K562 (cell line): ENCODE results near the gene CISTR. TPM values are rescaled to one million over a fixed set of nuclear protein-coding genes. Genes with fewer than 3 reads are reported as not detected.

Source experiments
- ATAC-seq: fragments of 200-7000 bp; cut with Tn5 transposase; 3 replicates; pipeline ENCODE4 v1.9.1; 2020; ENCODE audit warnings: moderate library complexity
- BruUV-seq: library from RNA; stranded (reverse); fragments of 400-500 nt; replicated peaks from 2 replicates; lab custom pipeline; 2021; lab: Mats Ljungman, UMichigan
- CTCF ChIA-PET: fragments of 300-600 bp; formaldehyde crosslinking; extraction: SDS; loops from one replicate; lab custom pipeline; 2021; ENCODE audit warnings: low intra/inter-chr PET ratio; lab: Yijun Ruan, JAX
- POLR2A ChIA-PET: fragments of 300-600, 350-650 bp; sonication (Branson Sonifier 250); formaldehyde crosslinking; extraction: SDS; loops from one replicate; lab custom pipeline; 2021; ENCODE audit warnings: antibody characterized with exemption, inconsistent platforms; lab: Yijun Ruan, JAX
- DNase-seq, 4 experiments: peaks; one replicate each; pipeline versions ENCODE4 v3.0.0 to v3.0.0-alpha.2; 2011 to 2018; ENCODE audit warnings: low spot score in 3 of 4, mixed read lengths in 3 of 4; ENCODE audit errors: extremely low read depth in 1 of 4
- FAIRE-seq: peaks from 2 replicates; lab custom pipeline; 2011; peaks lifted over from hg19 to GRCh38; lab: Jason Lieb, UNC
- H2AFZ ChIP-seq: 2 replicates; pipeline ENCODE4 v1.6.0; 2011; ENCODE audit warnings: low read depth, low read length, control low read depth, inconsistent platforms
- H3K27ac ChIP-seq: fragments of 200-600 bp; 3 replicates; pipeline ENCODE4 v1.8.0; 2011; ENCODE audit warnings: low read depth, mild to moderate bottlenecking, control low read depth, inconsistent platforms, low read length, moderate library complexity, mixed read lengths; ENCODE audit errors: extremely low read depth
- H3K27me3 ChIP-seq, 2 experiments: fragments of 300-600 bp in 1 of 2; 2 replicates in 1 of 2; 3 replicates in 1 of 2; pipeline versions ENCODE4 v1.6.0 to v1.8.0; 2011; ENCODE audit warnings: inconsistent platforms in 2 of 2, low read length in 2 of 2, mild to moderate bottlenecking in 1 of 2, mixed read lengths in 1 of 2, moderate library complexity in 1 of 2; ENCODE audit not compliant: control insufficient read depth in 2 of 2, insufficient read depth in 2 of 2
- H3K36me3 ChIP-seq: fragments of 300-600 bp; 3 replicates; pipeline ENCODE4 v1.8.0; 2011; ENCODE audit warnings: mild to moderate bottlenecking, low read length, inconsistent platforms; ENCODE audit not compliant: control insufficient read depth, insufficient read depth
- H3K4me1 ChIP-seq, 2 experiments: fragments of 200-600 bp in 1 of 2; replicated peaks in 1 of 2; 2 replicates in 1 of 2; 3 replicates in 1 of 2; pipeline versions ENCODE4 v1.5.1 to v1.8.0; 2011; ENCODE audit warnings: inconsistent platforms in 2 of 2, low read length in 2 of 2, mild to moderate bottlenecking in 1 of 2, mixed read lengths in 1 of 2, moderate library complexity in 1 of 2; ENCODE audit not compliant: control insufficient read depth in 2 of 2, insufficient read depth in 2 of 2
- H3K4me2 ChIP-seq: 2 replicates; pipeline ENCODE4 v1.6.1; 2011; ENCODE audit warnings: low read length, control low read depth, inconsistent platforms, mixed read lengths; ENCODE audit not compliant: insufficient read depth
- H3K4me3 ChIP-seq: fragments of 200-600 bp; sonication (generic), shearing (Covaris generic); 2 replicates; pipeline ENCODE4 v1.5.1; 2016; ENCODE audit warnings: control low read depth, inconsistent platforms
- H3K79me2 ChIP-seq: fragments of 200-600 bp; 3 replicates; pipeline ENCODE4 v1.8.0; 2011; ENCODE audit warnings: low read length, inconsistent platforms; ENCODE audit not compliant: control insufficient read depth, insufficient read depth
- H3K9ac ChIP-seq, 2 experiments: 2 replicates each; pipeline versions ENCODE4 v1.6.0 to v1.6.1; 2011; ENCODE audit warnings: low read depth in 2 of 2, low read length in 2 of 2, control low read depth in 1 of 2, inconsistent platforms in 1 of 2, mild to moderate bottlenecking in 1 of 2, mixed read lengths in 1 of 2; ENCODE audit not compliant: insufficient read depth in 1 of 2
- H3K9me1 ChIP-seq: one replicate; pipeline ENCODE4 v1.6.0; 2011; ENCODE audit warnings: inconsistent platforms, mild to moderate bottlenecking, low read length, moderate library complexity; ENCODE audit not compliant: control insufficient read depth, insufficient read depth
- H3K9me3 ChIP-seq: replicated peaks from 2 replicates; pipeline ENCODE4 v1.5.1; 2011; ENCODE audit warnings: low read depth, low read length, inconsistent platforms; ENCODE audit not compliant: control insufficient read depth, insufficient read depth
- H4K20me1 ChIP-seq: replicated peaks from 2 replicates; pipeline ENCODE4 v1.6.1; 2011; ENCODE audit warnings: low read length, inconsistent platforms, mixed read lengths; ENCODE audit not compliant: control insufficient read depth, insufficient read depth
- JUN ChIP-seq, 2 experiments: sonication (generic) in 1 of 2; formaldehyde crosslinking in 1 of 2; IDR thresholded peaks; 2 replicates each; pipeline versions ENCODE4 v1.6.1 to v1.8.0; 2012 to 2022; ENCODE audit warnings: borderline replicate concordance in 2 of 2, mild to moderate bottlenecking in 2 of 2, improper control_type of control experiment in 1 of 2, low read depth in 1 of 2, low read length in 1 of 2, missing genetic modification reagents in 1 of 2
- SMARCA4 ChIP-seq: fragments of 450-650 bp; IDR thresholded peaks from 2 replicates; pipeline ENCODE4 v1.6.1; 2016
- SP1 ChIP-seq: sonication (generic); formaldehyde crosslinking; IDR thresholded peaks from 2 replicates; pipeline ENCODE4 v1.8.1; 2022; ENCODE audit warnings: mild to moderate bottlenecking, missing genetic modification reagents
- TFE3 ChIP-seq: fragments of 450-650 bp; formaldehyde crosslinking; IDR thresholded peaks from 2 replicates; pipeline ENCODE4 v1.4.0; 2020; ENCODE audit warnings: mild to moderate bottlenecking, mixed read lengths
- ZFX ChIP-seq: sonication (generic); formaldehyde crosslinking; IDR thresholded peaks from 2 replicates; pipeline ENCODE4 v1.8.0; 2022; ENCODE audit warnings: mild to moderate bottlenecking, missing genetic modification reagents, moderate library complexity
- ZNF184 ChIP-seq: sonication (generic); formaldehyde crosslinking; IDR thresholded peaks from 2 replicates; pipeline ENCODE4 v1.5.0; 2020; ENCODE audit warnings: missing genetic modification reagents
- ZNF696 ChIP-seq: fragments of 250-450 bp; sonication (Bioruptor Pico); conservative IDR thresholded peaks from 2 replicates; pipeline ENCODE4 v1.4.0; 2020; ENCODE audit warnings: mild to moderate bottlenecking, moderate library complexity
- ZNF75A ChIP-seq: fragments of 450-650 bp; formaldehyde crosslinking; IDR thresholded peaks from 2 replicates; pipeline ENCODE4 v1.4.0; 2020; ENCODE audit warnings: mild to moderate bottlenecking
- in situ Hi-C: fragments of 300-500 bp; cut with MboI; formaldehyde crosslinking; loops from 4 replicates; pipeline ENCODE4 v1.15.0; 2018; ENCODE audit warnings: inconsistent platforms, mixed read lengths
- intact Hi-C: fragments of 100-400 bp; cut with micrococcal nuclease; formaldehyde crosslinking; loops from 2 replicates; pipeline ENCODE4 v1.14.2; 2022
- polyA plus RNA-seq, 8 experiments: library from polyadenylated mRNA; depleted of rRNA in 4 of 8; stranded (reverse) in 5 of 8; unstranded in 3 of 8; fragments of >200 nt; fragmentation: Nextera tagmentation in 2 of 8; fragmentation: Illumina TruSeq in 1 of 8; extraction: Ambion mirVana in 2 of 8; extraction: Trizol in 1 of 8; gene quantifications; 2 replicates each; pipeline versions ENCODE4 v1.2.1 to v1.2.3, GENCODE V29; 2011 to 2014; ENCODE audit warnings: inconsistent platforms in 1 of 8, missing spikeins in 1 of 8
- total RNA-seq, 7 experiments: library from RNA; depleted of rRNA in 6 of 7; stranded (reverse); fragments of >200 nt in 6 of 7; fragmentation: Illumina TruSeq in 2 of 7; extraction: Trizol in 2 of 7; gene quantifications; 2 replicates each; pipeline versions ENCODE4 v1.2.1 to v1.2.3, GENCODE V29; 2011 to 2021; ENCODE audit warnings: low replicate concordance in 1 of 7
- TF ChIP-seq, protein P1 (sequence below), 2 experiments: fragments of 450-650 bp; conservative IDR thresholded peaks; 2 replicates each; pipeline ENCODE4 v1.6.1; 2017; ENCODE audit warnings: mild to moderate bottlenecking in 2 of 2, moderate library complexity in 2 of 2
- TF ChIP-seq, protein P2 (sequence below): fragments of 200-800 bp; sonication (Bioruptor generic); IDR thresholded peaks from 2 replicates; pipeline ENCODE4 v1.6.1; 2017; ENCODE audit warnings: missing genetic modification characterization, missing compliant biosample characterization
- TF ChIP-seq, protein P3 (sequence below), 2 experiments: fragments of 450-650 bp; IDR thresholded peaks; 2 replicates each; pipeline ENCODE4 v1.6.1; 2016

Gene CISTR
- total and polyA plus RNA-seq, 9 of the 15 experiments (the other 6 are each of a cell fraction or from before 2014, with no cell fraction given): not detected

- no peaks in the 10 kb centered on the region for H3K9me3 ChIP-seq
- H3K4me2 ChIP-seq: no peak overlapping the region
- DNase-seq: no peak
- ATAC-seq: no peak
- no peak overlapping the region for H2AFZ ChIP-seq
- H4K20me1 ChIP-seq: no peaks in the 10 kb centered on the region
- FAIRE-seq: no peak
- no TSS peak for BruUV-seq
- intact Hi-C loops (no loop called here), in situ Hi-C loops (loop anchor here (25.0 kb wide), 1 partner anchor 442 kb away; no protein-coding TSS in a partner anchor)
- ChIA-PET POLR2A (interaction anchor here (0.6 kb wide), 2 partner anchors 12 to 182 kb away, joined by 3 to 4 read pairs; no protein-coding TSS in a partner anchor), CTCF (no interaction called here)
- no peaks in the 10 kb centered on the region for H3K79me2 ChIP-seq
- no peak overlapping the region for H3K9ac ChIP-seq
- TF ChIP-seq ZNF184 (CRISPR knock-in tag) (no peak), TFE3 (no peak), SP1 (no peak), ZFX (CRISPR knock-in tag) (no peak), SMARCA4 (no peak), ZNF696 (CRISPR knock-in tag) (no peak), ZNF75A (CRISPR knock-in tag) (no peak), JUN (IDR thresholded peaks at IDR 0.05; ENCODE audit: borderline replicate concordance, low read depth, low read length) (no peak), JUN (CRISPR knock-in tag; IDR thresholded peaks at IDR 0.05; ENCODE audit: borderline replicate concordance) (no peak)
- TF ChIP-seq, protein P1, sequence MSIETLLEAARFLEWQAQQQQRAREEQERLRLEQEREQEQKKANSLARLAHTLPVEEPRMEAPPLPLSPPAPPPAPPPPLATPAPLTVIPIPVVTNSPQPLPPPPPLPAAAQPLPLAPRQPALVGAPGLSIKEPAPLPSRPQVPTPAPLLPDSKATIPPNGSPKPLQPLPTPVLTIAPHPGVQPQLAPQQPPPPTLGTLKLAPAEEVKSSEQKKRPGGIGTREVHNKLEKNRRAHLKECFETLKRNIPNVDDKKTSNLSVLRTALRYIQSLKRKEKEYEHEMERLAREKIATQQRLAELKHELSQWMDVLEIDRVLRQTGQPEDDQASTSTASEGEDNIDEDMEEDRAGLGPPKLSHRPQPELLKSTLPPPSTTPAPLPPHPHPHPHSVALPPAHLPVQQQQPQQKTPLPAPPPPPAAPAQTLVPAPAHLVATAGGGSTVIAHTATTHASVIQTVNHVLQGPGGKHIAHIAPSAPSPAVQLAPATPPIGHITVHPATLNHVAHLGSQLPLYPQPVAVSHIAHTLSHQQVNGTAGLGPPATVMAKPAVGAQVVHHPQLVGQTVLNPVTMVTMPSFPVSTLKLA (conservative IDR thresholded peaks at IDR 0.05): no peak
- TF ChIP-seq, protein P2, sequence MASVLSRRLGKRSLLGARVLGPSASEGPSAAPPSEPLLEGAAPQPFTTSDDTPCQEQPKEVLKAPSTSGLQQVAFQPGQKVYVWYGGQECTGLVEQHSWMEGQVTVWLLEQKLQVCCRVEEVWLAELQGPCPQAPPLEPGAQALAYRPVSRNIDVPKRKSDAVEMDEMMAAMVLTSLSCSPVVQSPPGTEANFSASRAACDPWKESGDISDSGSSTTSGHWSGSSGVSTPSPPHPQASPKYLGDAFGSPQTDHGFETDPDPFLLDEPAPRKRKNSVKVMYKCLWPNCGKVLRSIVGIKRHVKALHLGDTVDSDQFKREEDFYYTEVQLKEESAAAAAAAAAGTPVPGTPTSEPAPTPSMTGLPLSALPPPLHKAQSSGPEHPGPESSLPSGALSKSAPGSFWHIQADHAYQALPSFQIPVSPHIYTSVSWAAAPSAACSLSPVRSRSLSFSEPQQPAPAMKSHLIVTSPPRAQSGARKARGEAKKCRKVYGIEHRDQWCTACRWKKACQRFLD (CRISPR knock-in tag): no peak
- TF ChIP-seq, protein P3, sequence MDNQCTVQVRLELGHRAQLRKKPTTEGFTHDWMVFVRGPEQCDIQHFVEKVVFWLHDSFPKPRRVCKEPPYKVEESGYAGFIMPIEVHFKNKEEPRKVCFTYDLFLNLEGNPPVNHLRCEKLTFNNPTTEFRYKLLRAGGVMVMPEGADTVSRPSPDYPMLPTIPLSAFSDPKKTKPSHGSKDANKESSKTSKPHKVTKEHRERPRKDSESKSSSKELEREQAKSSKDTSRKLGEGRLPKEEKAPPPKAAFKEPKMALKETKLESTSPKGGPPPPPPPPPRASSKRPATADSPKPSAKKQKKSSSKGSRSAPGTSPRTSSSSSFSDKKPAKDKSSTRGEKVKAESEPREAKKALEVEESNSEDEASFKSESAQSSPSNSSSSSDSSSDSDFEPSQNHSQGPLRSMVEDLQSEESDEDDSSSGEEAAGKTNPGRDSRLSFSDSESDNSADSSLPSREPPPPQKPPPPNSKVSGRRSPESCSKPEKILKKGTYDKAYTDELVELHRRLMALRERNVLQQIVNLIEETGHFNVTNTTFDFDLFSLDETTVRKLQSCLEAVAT (IDR thresholded peaks at IDR 0.05): no peak
- H3K36me3 ChIP-seq: no peaks in the 10 kb centered on the region
- H3K9me1 ChIP-seq: no peaks in the 10 kb centered on the region
- no peaks in the 10 kb centered on the region for H3K4me1 ChIP-seq
- peaks cover 14 to 25% of the 10 kb centered on the region in 2 experiments; a peak in 4 of 5 replicates for H3K27me3 ChIP-seq
- no peak overlapping the region for H3K4me3 ChIP-seq
- H3K27ac ChIP-seq: no peak overlapping the region
Measured at GRCh38 chr12:53770281-53770680, 18.5 kb upstream of the CISTR start.
